Measurements from ENCODE around the gene FADS3. TPM values are rescaled to one million over a fixed set of nuclear protein-coding genes. Genes with fewer than 3 reads are reported as not detected.

The FADS3 gene
- total and polyA plus RNA-seq, 2 of the 4 experiments (the other 2 are of a cell fraction) = 54.5 to 110 TPM

DNA sequence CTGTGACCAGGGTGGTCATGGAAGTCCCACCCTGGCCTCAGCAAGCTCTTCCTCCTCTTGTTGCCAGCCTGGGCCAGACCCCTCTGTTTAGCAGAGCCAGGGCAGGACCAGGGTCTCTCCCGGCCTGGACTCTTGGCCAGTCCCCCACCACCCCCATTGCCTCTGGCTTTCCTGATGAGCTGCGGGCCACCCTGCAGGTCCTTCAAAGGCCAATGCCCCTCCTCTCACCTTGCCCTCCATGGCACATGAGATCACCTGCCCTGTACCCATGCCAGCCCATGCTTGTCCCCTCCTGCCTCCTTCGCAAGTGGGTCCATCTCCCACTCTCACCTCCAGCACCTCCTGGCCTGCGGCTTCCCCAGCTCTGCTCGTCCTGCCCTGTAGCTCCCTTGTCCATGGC, 52.8 kb downstream of the FADS3 start:
- H3K9me3 ChIP-seq (ENCODE audit: control insufficient read depth, insufficient read depth, low read length) = no peaks in the 10 kb centered on the region
- no TSS peak for BruUV-seq (replicated peaks)
- H4K91ac ChIP-seq (ENCODE audit: insufficient read depth, low read depth, low read length) = no peak overlapping the region
- H3K4me3 ChIP-seq (ENCODE audit: insufficient read depth, low read depth, low read length) = no peak overlapping the region
- intact Hi-C loops (cut with micrococcal nuclease) = no loop called here
- H2AK9ac ChIP-seq (replicated peaks; ENCODE audit: low read depth, low read length, poor library complexity) = no peak overlapping the region
- no peak overlapping the region for H4K5ac ChIP-seq (ENCODE audit: low read depth, low read length)
- 100% methylated on average over 2 of the region's 5 CpGs; no CpG with 5 or more reads in 1 of the 2 experiments for WGBS, 2 experiments (ENCODE audit: extremely low coverage in 2 of 2, insufficient read length in 1 of 2)
- H3K36me3 ChIP-seq (ENCODE audit: control insufficient read depth, insufficient read depth, low read length) = peaks cover 41% of the 10 kb centered on the region
- peaks cover 24% of the 10 kb centered on the region; the same call in 1 of the 2 replicates for H4K20me1 ChIP-seq (ENCODE audit: insufficient read depth, low read length)
- ATAC-seq (ENCODE audit: low read depth) (no peak), DNase-seq (no peak)
- dilution Hi-C loops (cut with HindIII; ENCODE audit: low sequenced_read_pairs, unreplicated experiment) = no loop called here
- H2AK5ac ChIP-seq (ENCODE audit: low read depth, low read length) = no peak overlapping the region
- H3K14ac ChIP-seq (replicated peaks; ENCODE audit: low read depth, low read length) = no peak overlapping the region
- no peak overlapping the region for H3K9ac ChIP-seq (ENCODE audit: low read depth, low read length)
- H4K8ac ChIP-seq (ENCODE audit: low read depth in 2 of 2, low read length in 2 of 2) = no peak overlapping the region
- ChIA-PET POLR2A (ENCODE audit: unreplicated experiment) (no interaction called here), CTCF (no interaction called here)
- no peak overlapping the region for H3K4ac ChIP-seq (ENCODE audit: low read depth, low read length)
- in situ Hi-C loops (cut with MboI; ENCODE audit: low sequenced_read_pairs) = no loop called here
- H2BK120ac ChIP-seq (ENCODE audit: low read depth, low read length) = no peak overlapping the region
- no peak overlapping the region for H2BK5ac ChIP-seq (ENCODE audit: low read depth, low read length, poor library complexity, severe bottlenecking)
- peaks cover 4 to 44% of the 10 kb centered on the region in 2 experiments; a peak in 3 of 4 replicates for H3K79me1 ChIP-seq (ENCODE audit: low read depth in 1 of 2, low read length in 2 of 2)
- H3K23ac ChIP-seq (ENCODE audit: low read depth, low read length) = no peak overlapping the region
- H2BK20ac ChIP-seq (ENCODE audit: low read depth, low read length) = no peak overlapping the region
- peaks cover 6% of the 10 kb centered on the region; the same call in 1 of the 2 replicates for H3K4me1 ChIP-seq (ENCODE audit: control insufficient read depth, insufficient read depth, low read length)
- no peak overlapping the region for H3K18ac ChIP-seq (ENCODE audit: low read depth, low read length)
- no peaks in the 10 kb centered on the region for H3K27me3 ChIP-seq (ENCODE audit: control insufficient read depth, insufficient read depth, low read length)
- H2BK15ac ChIP-seq (ENCODE audit: low read depth, low read length) = no peak overlapping the region
- H2AFZ ChIP-seq (replicated peaks; ENCODE audit: low read length, poor library complexity) = no peak overlapping the region
- H3K27ac ChIP-seq (ENCODE audit: insufficient read depth, low read length) = no peak overlapping the region
- H3K4me2 ChIP-seq (ENCODE audit: low read depth, low read length) = no peak overlapping the region
- no peak for TF ChIP-seq CHD1 (IDR thresholded peaks at IDR 0.05; ENCODE audit: low read depth, low read length)
- TF ChIP-seq SMC3 (IDR thresholded peaks at IDR 0.05; ENCODE audit: low read depth, low read length) = no peak
- TF ChIP-seq, protein P1, sequence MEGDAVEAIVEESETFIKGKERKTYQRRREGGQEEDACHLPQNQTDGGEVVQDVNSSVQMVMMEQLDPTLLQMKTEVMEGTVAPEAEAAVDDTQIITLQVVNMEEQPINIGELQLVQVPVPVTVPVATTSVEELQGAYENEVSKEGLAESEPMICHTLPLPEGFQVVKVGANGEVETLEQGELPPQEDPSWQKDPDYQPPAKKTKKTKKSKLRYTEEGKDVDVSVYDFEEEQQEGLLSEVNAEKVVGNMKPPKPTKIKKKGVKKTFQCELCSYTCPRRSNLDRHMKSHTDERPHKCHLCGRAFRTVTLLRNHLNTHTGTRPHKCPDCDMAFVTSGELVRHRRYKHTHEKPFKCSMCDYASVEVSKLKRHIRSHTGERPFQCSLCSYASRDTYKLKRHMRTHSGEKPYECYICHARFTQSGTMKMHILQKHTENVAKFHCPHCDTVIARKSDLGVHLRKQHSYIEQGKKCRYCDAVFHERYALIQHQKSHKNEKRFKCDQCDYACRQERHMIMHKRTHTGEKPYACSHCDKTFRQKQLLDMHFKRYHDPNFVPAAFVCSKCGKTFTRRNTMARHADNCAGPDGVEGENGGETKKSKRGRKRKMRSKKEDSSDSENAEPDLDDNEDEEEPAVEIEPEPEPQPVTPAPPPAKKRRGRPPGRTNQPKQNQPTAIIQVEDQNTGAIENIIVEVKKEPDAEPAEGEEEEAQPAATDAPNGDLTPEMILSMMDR (conservative IDR thresholded peaks at IDR 0.05; ENCODE audit: low read depth, low read length) = no peak
- no peak for TF ChIP-seq NFE2L2 (IDR thresholded peaks at IDR 0.05; ENCODE audit: low read depth, low read length)
- no peak for TF ChIP-seq POLR2A (IDR thresholded peaks at IDR 0.05; ENCODE audit: low read depth, low read length)
- TF ChIP-seq, protein P2, sequence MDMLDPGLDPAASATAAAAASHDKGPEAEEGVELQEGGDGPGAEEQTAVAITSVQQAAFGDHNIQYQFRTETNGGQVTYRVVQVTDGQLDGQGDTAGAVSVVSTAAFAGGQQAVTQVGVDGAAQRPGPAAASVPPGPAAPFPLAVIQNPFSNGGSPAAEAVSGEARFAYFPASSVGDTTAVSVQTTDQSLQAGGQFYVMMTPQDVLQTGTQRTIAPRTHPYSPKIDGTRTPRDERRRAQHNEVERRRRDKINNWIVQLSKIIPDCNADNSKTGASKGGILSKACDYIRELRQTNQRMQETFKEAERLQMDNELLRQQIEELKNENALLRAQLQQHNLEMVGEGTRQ (IDR thresholded peaks at IDR 0.05; ENCODE audit: low read depth, low read length) = no peak
- TF ChIP-seq RFX5 (IDR thresholded peaks at IDR 0.05; ENCODE audit: low read depth, low read length) = no peak
- no peak for TF ChIP-seq MAZ (IDR thresholded peaks at IDR 0.05; ENCODE audit: borderline replicate concordance, low read depth, low read length)
- H3K56ac ChIP-seq (ENCODE audit: extremely low read depth, insufficient read depth, low read length) = no peak overlapping the region
- H3K9me1 ChIP-seq (ENCODE audit: insufficient read depth, low read length) = peaks cover 18% of the 10 kb centered on the region
